Neuronal stem cell (in vitro differentiated cells): ENCODE results near the gene PALMD.

Experiments
- DNase-seq: peaks from one replicate; pipeline ENCODE4 v3.0.0-alpha.2; 2013; ENCODE audit warnings: low spot score
- H2AFZ ChIP-seq: one replicate; pipeline ENCODE4 v1.6.1; 2013; ENCODE audit warnings: mild to moderate bottlenecking, low read length, inconsistent platforms
- H2AK5ac ChIP-seq: 2 replicates; pipeline ENCODE4 v1.6.1; 2013; ENCODE audit warnings: low read depth, mild to moderate bottlenecking, inconsistent platforms, low read length, moderate library complexity, mixed read lengths
- H2BK120ac ChIP-seq: 2 replicates; pipeline ENCODE4 v1.6.1; 2013; ENCODE audit warnings: low read depth, mild to moderate bottlenecking, inconsistent platforms, low read length, moderate library complexity, mixed read lengths
- H2BK12ac ChIP-seq: one replicate; pipeline ENCODE4 v1.6.1; 2013; ENCODE audit warnings: low read length, inconsistent platforms
- H2BK15ac ChIP-seq: 2 replicates; pipeline ENCODE4 v1.6.1; 2013; ENCODE audit warnings: mild to moderate bottlenecking, low read length, inconsistent platforms, mixed read lengths
- H2BK5ac ChIP-seq: one replicate; pipeline ENCODE4 v1.6.1; 2013; ENCODE audit warnings: inconsistent platforms, mild to moderate bottlenecking, low read length, moderate library complexity
- H3K14ac ChIP-seq: one replicate; pipeline ENCODE4 v1.6.1; 2013; ENCODE audit warnings: low read length, inconsistent platforms
- H3K18ac ChIP-seq: 2 replicates; pipeline ENCODE4 v1.6.1; 2013; ENCODE audit warnings: low read length, inconsistent platforms
- H3K23ac ChIP-seq: 2 replicates; pipeline ENCODE4 v1.6.1; 2013; ENCODE audit warnings: low read depth, mild to moderate bottlenecking, mixed read lengths, low read length, inconsistent platforms; ENCODE audit not compliant: poor library complexity
- H3K27ac ChIP-seq: replicated peaks from 3 replicates; pipeline ENCODE4 v1.5.1; 2013; ENCODE audit warnings: low read length, inconsistent platforms
- H3K27me3 ChIP-seq, 3 experiments: 2 replicates each; pipeline ENCODE4 v1.6.1; 2013; ENCODE audit warnings: low read length in 3 of 3, mild to moderate bottlenecking in 2 of 3, inconsistent platforms in 1 of 3, low read depth in 1 of 3, mixed read lengths in 1 of 3, moderate library complexity in 1 of 3; ENCODE audit not compliant: control insufficient read depth in 3 of 3, insufficient read depth in 3 of 3
- H3K36me3 ChIP-seq, 2 donors: replicated peaks in 1 of 2; 2 replicates each; pipeline ENCODE4 v1.6.1; 2013; ENCODE audit warnings: low read length in 2 of 2; ENCODE audit not compliant: control insufficient read depth in 2 of 2, insufficient read depth in 2 of 2
- H3K4ac ChIP-seq: 2 replicates; pipeline ENCODE4 v1.6.1; 2013; ENCODE audit warnings: inconsistent platforms, mild to moderate bottlenecking, low read length, moderate library complexity
- H3K4me1 ChIP-seq, 2 donors: 1 replicate in 1 of 2; 2 replicates in 1 of 2; pipeline ENCODE4 v1.6.1; 2013; ENCODE audit warnings: low read length in 2 of 2, low read depth in 1 of 2; ENCODE audit not compliant: control insufficient read depth in 2 of 2, insufficient read depth in 1 of 2
- H3K4me2 ChIP-seq: one replicate; pipeline ENCODE4 v1.6.1; 2013; ENCODE audit warnings: mild to moderate bottlenecking, low read length, inconsistent platforms; ENCODE audit not compliant: insufficient read depth, poor library complexity, severe bottlenecking
- H3K4me3 ChIP-seq, 2 donors: 2 replicates each; pipeline ENCODE4 v1.5.1; 2013; ENCODE audit warnings: low read length in 2 of 2, mild to moderate bottlenecking in 2 of 2, inconsistent platforms in 1 of 2, moderate library complexity in 1 of 2
- H3K79me1 ChIP-seq: one replicate; pipeline ENCODE4 v1.6.1; 2013; ENCODE audit warnings: low read depth, mild to moderate bottlenecking, inconsistent platforms, low read length, moderate library complexity
- H3K9ac ChIP-seq: one replicate; pipeline ENCODE4 v1.6.1; 2013; ENCODE audit warnings: mild to moderate bottlenecking, low read depth, low read length, inconsistent platforms; ENCODE audit not compliant: poor library complexity
- H3K9me3 ChIP-seq, 2 donors: replicated peaks in 1 of 2; 2 replicates each; pipeline versions ENCODE3 to v1.6.1; 2013; ENCODE audit warnings: low read length in 2 of 2, mild to moderate bottlenecking in 2 of 2, inconsistent platforms in 1 of 2, low read depth in 1 of 2, mixed read lengths in 1 of 2, moderate library complexity in 1 of 2; ENCODE audit not compliant: control insufficient read depth in 2 of 2, insufficient read depth in 1 of 2
- H4K8ac ChIP-seq: one replicate; pipeline ENCODE4 v1.6.1; 2013; ENCODE audit warnings: low read depth, mild to moderate bottlenecking, inconsistent platforms, low read length, moderate library complexity
- H4K91ac ChIP-seq: one replicate; pipeline ENCODE4 v1.6.1; 2013; ENCODE audit warnings: low read length, low read depth, mild to moderate bottlenecking, inconsistent platforms; ENCODE audit not compliant: poor library complexity
- WGBS, 2 donors: extraction: QIAGEN DNeasy Blood & Tissue Kit; methylation state at CpG; one replicate each; pipeline ENCODE4 v1.1.7; 2013; ENCODE audit warnings: missing lambda C conversion rate in 2 of 2, mixed read lengths in 1 of 2; ENCODE audit not compliant: insufficient read length in 2 of 2, insufficient replicate concordance in 1 of 2; ENCODE audit errors: extremely low coverage in 2 of 2; 5-methylcytosine and 5-hydroxymethylcytosine counted together

PALMD gene

DNA sequence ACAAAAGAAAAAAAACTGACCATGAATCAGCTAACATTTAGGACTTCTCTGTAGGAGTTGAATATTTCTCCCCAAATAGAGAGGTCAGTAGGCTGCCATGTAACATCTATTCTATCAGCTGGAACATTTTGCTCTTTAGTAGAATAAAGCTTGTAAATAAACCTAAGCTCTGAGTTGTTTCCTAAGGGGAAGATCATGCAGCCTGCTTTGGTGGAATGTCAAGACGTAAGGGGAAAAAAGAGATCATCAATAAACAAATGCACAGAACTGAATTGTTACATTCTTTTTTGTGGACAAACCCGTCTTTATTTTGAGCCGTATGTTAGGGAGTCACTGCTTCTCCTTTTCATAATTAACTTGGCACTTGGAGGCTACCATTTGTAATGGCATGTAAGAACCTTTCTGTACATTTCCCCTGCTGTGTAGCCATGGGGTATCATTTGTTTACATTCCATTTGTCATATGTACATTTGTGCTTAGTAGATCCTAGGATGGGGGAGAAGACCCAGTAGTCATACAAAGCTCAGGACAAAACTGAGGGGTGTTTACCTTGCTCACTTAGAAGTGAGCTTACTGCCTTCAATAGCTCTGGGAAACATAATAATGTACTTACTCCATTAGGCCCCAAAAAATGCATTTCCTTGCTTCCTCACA is 10.8 kb upstream of the PALMD start:
- H3K4me3 ChIP-seq: no peak overlapping the region
- H3K4me2 ChIP-seq: no peak overlapping the region
- H2BK5ac ChIP-seq: no peak overlapping the region
- no peak overlapping the region for H3K14ac ChIP-seq
- no peaks in the 10 kb centered on the region for H3K36me3 ChIP-seq
- no peak overlapping the region for H2BK15ac ChIP-seq
- no CpG with 5 or more reads among the region's 3 CpGs for WGBS, 2 donors
- no peak for DNase-seq
- peaks cover 2 to 6% of the 10 kb centered on the region in 2 donors for H3K4me1 ChIP-seq
- H3K9me3 ChIP-seq: no peaks in the 10 kb centered on the region
- H2BK120ac ChIP-seq: no peak overlapping the region
- H3K9ac ChIP-seq: no peak overlapping the region
- no peaks in the 10 kb centered on the region for H3K79me1 ChIP-seq
- H3K23ac ChIP-seq: no peak overlapping the region
- H3K27ac ChIP-seq: no peak overlapping the region
- H4K8ac ChIP-seq: no peak overlapping the region
- no peak overlapping the region for H3K18ac ChIP-seq
- no peak overlapping the region for H2BK12ac ChIP-seq
- no peak overlapping the region for H4K91ac ChIP-seq
- peak overlapping the region; percentile 35 for H2AFZ ChIP-seq
- no peaks in the 10 kb centered on the region for H3K27me3 ChIP-seq
- no peak overlapping the region for H3K4ac ChIP-seq
- no peak overlapping the region for H2AK5ac ChIP-seq

DNA sequence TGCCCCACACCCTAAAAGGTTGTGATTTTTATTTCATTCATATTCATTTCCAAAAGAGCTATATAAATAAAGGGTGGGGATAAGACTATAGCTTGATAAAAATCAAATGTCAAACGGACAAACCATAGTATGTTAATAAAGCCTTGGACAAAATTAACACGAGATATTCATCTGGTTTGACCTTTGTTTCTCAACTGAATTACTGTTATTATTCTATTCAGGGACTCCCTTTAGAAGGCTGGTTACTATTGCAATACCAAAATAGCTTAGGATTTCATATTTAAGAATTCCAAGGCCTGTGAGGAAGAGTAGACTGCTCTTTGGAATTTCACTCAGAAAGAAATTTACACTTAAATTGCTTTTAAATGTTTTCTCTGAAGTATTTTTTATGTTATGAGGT is 10.2 kb upstream of the PALMD start:
- Histone ChIP-seq H3K4me3 (no peak overlapping the region), H3K4ac (no peak overlapping the region), H3K27ac (no peak overlapping the region), H4K8ac (no peak overlapping the region), H2BK120ac (no peak overlapping the region), H2AFZ (no peak overlapping the region), H2BK5ac (no peak overlapping the region), H3K23ac (no peak overlapping the region), H2BK12ac (no peak overlapping the region), H3K9me3 (no peaks in the 10 kb centered on the region), H3K4me1 (peaks cover 2 to 6% of the 10 kb centered on the region in 2 donors), H2BK15ac (no peak overlapping the region), H3K9ac (no peak overlapping the region), H3K36me3 (no peaks in the 10 kb centered on the region), H3K79me1 (no peaks in the 10 kb centered on the region), H3K4me2 (no peak overlapping the region), H4K91ac (no peak overlapping the region), H3K27me3 (no peaks in the 10 kb centered on the region), H2AK5ac (no peak overlapping the region), H3K14ac (no peak overlapping the region), H3K18ac (no peak overlapping the region)
- no CpG with 5 or more reads among the region's 2 CpGs for WGBS, 2 donors
- no peak for DNase-seq

DNA sequence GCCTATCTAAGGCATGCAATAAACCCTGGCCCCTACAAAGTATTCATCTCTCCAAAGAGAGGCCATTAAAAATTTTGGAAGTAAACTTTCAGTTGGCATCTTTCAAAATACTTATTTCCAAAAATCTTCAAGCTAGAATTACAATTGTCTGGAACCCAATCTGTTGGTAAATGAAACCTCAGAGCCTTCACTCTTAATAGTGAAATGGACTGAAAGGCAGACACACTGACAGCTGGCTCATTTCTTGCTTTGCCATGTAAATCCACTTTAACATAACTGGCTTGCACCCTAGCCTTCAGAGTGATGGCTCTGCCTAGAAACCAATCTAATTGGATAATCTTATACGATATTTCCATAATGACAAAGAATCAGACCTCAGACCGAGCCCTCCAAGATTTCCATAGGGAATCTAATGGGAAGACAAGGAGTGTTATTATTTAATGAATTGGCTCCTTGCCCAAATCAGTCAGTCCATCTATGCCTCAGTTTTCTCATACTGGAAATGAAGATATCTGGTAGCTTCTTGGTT is 9.2 kb upstream of the PALMD start:
- Histone ChIP-seq H3K27ac (no peak overlapping the region), H2AK5ac (no peak overlapping the region), H2BK120ac (no peak overlapping the region), H3K4me3 (no peak overlapping the region), H4K8ac (no peak overlapping the region), H3K9me3 (no peaks in the 10 kb centered on the region), H3K14ac (no peak overlapping the region), H3K36me3 (no peaks in the 10 kb centered on the region), H3K4ac (no peak overlapping the region), H3K9ac (no peak overlapping the region), H2BK12ac (no peak overlapping the region), H2BK15ac (no peak overlapping the region), H3K18ac (no peak overlapping the region), H2AFZ (no peak overlapping the region), H3K23ac (no peak overlapping the region), H3K79me1 (no peaks in the 10 kb centered on the region), H3K4me1 (peaks cover 2 to 6% of the 10 kb centered on the region in 2 donors), H3K4me2 (no peak overlapping the region), H3K27me3 (no peaks in the 10 kb centered on the region), H2BK5ac (no peak overlapping the region), H4K91ac (no peak overlapping the region)
- DNase-seq: no peak
- WGBS, 2 donors: no CpG with 5 or more reads among the region's 2 CpGs

DNA sequence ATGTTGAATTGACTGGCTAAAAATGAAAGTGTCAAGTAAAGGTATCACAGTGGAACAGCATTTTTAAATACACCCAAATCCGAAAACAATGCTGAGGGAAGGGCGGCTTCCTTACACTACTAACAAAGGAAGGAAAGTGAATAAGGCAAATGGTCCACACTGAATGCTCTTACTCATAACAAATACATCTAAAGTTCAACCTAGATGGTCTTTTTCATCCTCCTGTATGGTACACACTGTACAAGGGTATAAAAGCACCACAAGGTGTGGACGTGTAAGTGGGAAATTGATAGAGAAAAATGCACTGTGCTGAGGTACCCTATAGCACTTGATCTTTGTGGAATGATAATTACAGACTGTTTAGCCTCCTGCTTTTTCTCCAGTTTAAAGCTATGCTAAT is 7.1 kb upstream of the PALMD start:
- Histone ChIP-seq H2BK120ac (no peak overlapping the region), H3K23ac (no peak overlapping the region), H3K27ac (no peak overlapping the region), H2BK15ac (no peak overlapping the region), H3K4me3 (no peak overlapping the region), H4K8ac (no peak overlapping the region), H2BK12ac (no peak overlapping the region), H3K27me3 (no peaks in the 10 kb centered on the region), H3K4me1 (peaks cover 2 to 6% of the 10 kb centered on the region in 2 donors), H3K36me3 (no peaks in the 10 kb centered on the region), H3K9ac (no peak overlapping the region), H3K14ac (no peak overlapping the region), H4K91ac (no peak overlapping the region), H3K4me2 (no peak overlapping the region), H3K4ac (no peak overlapping the region), H3K9me3 (no peaks in the 10 kb centered on the region), H2AK5ac (no peak overlapping the region), H3K79me1 (no peaks in the 10 kb centered on the region), H3K18ac (no peak overlapping the region), H2BK5ac (no peak overlapping the region), H2AFZ (peak overlapping the region; percentile 70)
- no CpG with 5 or more reads among the region's 3 CpGs for WGBS, 2 donors
- DNase-seq: no peak
